Left ventricle myocardium superior (tissue), 1 donor: ENCODE results near the gene ABCB8. TPM values are rescaled to one million over a fixed set of nuclear protein-coding genes. Genes with fewer than 3 reads are reported as not detected.
"Not testable (repeated sequence)": the region's sequence is repeated elsewhere in the genome, so short reads cannot be mapped to it uniquely, and the experiment has no call there.

Source experiments
- ATAC-seq: fragments of 200-7000 bp; cut with Tn5 transposase; one replicate; pipeline ENCODE4 v1.9.1; 2020; ENCODE audit warnings: mild to moderate bottlenecking, moderate library complexity
- DNase-seq: peaks from one replicate; pipeline ENCODE4 v3.0.0-alpha.2; 2020
- intact Hi-C: fragments of 100-400 bp; cut with micrococcal nuclease; formaldehyde crosslinking; loops from one replicate; pipeline ENCODE4 v1.11.0; 2022
- total RNA-seq: library from RNA; stranded (reverse); fragmentation: NEBNext Ultra II Directional; extraction: Animal tissue kit (Norgen Biotek cat#: 25700); gene quantifications from one replicate; pipeline ENCODE4 v1.2.1, GENCODE V29; 2021
- donor health status: DM: no; HTN: yes; CAD: no; lungs with severe emphysema.

ABCB8 gene
- total RNA-seq, 1 donor from 2014 or later = 29.7 TPM

DNA sequence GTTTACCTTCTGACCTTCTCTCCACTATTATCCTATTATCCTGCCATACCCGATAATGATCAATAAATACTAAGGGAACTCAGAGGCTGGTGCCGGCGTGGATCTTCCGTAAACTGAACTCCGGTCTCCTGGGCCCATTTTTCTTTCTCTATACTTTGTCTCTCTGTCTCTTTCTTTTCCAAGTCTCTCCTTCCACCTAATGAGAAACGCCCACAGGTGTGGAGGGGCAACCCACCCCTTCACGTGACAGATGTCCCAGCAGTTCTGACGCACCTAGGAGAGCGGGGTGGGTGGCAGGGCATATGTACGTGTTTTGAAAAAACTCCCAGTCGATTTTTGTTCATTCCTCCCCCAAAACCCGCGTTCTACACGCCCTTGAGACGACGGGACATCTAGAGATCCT lies 521 bp upstream of the ABCB8 start:
- intact Hi-C loops, ATAC-seq, DNase-seq: not testable (repeated sequence)

DNA sequence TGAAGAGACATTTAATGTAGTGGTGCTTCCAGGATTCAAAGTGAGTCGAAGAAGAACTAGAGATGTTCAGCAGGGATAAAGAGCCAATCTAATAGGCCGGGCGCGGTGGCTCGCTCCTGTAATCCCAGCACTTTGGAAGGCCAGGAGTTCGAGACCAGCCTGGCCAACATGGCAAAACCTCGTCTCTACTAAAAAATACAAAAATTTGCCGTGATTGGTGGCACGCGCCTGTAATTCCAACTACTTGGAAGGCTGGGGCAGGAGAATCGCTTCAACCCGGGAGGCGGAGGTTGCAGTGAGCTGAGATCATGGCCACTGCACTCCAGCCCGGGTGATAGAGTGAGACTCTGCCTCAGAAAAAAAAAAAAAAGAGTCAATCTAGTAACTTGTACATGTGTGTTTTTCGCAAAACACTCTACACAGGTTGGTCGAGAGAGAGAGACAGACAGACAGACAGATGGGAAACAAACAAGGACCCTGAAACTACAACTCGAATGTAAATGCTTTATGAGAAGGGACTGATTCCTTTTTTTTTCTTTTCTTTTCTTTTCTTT lies 775 bp downstream of the ABCB8 start:
- intact Hi-C loops = no loop called here
- DNase-seq (no peak), ATAC-seq (no peak)

DNA sequence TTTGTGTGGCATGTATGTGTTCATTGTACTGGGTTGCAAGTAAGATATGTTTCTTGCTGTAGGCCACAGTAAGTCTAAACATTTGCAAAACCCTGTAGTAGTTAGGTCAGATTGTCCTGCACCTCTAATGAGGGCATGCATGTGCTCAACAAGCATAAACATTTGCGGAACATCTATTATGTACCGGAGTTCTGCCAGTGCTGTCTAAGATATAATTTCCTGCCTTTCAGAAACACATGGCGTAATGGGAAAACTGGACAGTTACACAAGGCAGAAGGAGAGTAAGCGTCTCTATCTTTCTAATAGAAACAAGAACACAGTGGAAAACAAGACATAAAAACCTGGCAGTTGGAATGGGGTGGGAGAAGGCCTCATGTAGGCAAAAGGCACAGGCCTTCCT lies 2.8 kb downstream of the ABCB8 start:
- intact Hi-C loops = no loop called here
- no peak for ATAC-seq
- DNase-seq = no peak

DNA sequence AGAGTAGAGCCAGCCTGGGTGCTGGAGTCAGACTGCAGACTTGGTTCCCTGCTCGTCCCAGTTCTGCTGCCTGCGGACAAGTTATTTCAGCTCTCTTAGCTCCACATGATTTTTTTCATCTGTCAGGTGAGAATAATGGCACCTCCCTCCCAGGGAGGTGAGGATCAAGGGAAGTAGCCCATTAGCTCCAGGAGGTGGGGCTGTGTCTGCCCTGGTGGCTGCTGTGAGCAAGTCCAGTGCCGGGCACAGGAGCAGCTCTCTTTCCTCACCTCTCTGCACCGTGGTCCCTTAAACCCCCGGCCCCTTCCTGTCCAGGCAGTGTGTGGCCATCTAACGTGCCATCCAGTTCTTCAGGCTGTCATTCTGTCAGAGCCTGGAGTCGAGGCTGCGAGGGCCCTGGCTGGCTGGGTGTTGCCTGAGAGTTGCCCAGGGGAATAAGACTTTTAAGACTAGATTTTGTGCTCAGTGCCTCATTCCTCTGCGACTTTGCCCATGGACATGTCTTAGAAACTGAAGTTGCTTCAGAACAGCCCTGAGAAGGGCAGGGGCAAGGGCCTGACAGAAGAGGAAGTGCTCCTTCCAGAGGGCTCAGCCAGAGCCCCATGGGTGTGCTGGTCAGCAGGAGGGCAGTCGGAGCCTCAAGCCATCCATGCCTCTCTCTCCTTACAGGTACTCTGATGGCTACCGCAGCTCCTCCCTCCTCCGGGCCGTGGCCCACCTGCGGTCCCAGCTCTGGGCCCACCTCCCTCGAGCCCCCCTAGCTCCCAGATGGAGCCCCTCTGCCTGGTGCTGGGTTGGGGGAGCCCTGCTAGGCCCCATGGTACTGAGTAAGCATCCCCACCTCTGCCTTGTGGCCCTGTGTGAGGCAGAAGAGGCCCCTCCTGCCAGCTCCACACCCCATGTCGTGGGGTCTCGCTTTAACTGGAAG lies 5.0 kb downstream of the ABCB8 start:
- intact Hi-C loops = no loop called here
- DNase-seq (no peak), ATAC-seq (no peak)

DNA sequence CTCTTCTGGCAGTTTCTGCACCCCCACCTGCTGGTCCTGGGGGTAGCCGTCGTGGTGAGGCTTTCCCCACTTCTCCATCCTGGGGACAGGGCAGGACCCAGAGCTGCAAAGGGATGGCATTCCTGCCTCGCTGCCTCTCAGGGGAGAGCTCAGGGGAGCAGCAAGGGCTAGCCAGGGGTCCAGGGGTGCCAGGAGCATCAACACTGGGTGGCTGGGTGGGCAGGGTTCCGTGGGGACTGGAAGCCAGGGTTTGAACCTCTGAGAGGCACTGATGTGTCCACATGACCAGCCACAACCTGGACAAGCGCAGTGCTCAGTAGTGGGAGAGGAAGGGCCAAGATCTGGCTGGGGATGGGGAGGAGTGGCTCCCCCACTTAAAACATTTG lies 5.6 kb downstream of the ABCB8 start:
- DNase-seq (no peak), ATAC-seq (no peak)
- intact Hi-C loops = no loop called here

DNA sequence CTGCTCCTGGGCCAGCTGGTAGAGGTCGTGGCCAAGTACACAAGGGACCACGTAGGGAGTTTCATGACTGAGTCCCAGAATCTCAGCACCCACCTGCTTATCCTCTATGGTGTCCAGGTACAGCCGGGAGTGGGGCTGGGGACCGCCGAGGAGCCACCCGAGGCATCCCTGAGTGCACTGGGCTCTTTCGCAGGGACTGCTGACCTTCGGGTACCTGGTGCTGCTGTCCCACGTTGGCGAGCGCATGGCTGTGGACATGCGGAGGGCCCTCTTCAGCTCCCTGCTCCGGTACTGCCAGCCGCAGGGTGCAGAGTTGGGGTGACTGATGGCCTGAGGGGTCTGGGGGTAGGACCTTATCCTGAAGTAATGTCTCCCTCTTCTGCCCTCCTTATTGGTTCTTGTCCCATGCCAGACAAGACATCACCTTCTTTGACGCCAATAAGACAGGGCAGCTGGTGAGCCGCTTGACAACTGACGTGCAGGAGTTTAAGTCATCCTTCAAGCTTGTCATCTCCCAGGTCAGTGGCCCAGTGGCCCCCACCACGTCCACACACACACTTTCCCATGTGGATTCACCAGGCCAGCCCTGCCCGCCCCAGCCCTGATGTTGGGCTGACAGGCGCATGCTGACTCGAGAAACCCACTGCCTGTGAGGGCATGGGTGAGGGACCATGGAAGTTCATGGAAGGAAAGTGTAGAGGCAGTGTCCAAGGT lies 6.2 kb downstream of the ABCB8 start:
- DNase-seq = no peak
- ATAC-seq = no peak
- intact Hi-C loops = no loop called here

DNA sequence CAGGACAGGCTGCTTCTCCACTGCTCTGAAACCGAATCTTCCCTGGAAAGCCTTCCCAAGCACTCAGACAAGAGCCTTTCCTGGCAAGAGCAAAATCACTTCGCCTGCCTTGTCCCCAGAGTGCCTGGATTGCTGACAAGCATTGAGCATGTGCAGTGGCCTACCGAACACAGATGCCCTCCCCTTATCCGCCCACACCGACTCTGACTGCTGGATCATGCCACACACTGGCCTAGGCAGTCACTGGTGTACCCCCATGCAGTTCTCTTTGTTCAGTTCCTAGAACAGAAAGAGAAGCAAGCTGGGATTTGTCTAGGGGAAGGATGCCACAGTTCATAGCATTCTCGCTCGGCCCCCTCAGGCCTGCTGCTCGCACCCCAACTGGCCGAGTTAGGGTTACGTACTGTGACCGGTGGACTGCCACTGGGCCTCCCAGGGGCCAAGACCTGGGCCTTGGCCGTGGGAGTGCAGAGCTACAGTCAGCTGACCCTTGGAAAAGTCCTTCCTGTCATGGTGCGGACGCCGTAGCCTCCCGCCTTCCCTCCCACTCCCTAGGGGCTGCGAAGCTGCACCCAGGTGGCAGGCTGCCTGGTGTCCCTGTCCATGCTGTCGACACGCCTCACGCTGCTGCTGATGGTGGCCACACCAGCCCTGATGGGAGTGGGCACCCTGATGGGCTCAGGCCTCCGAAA lies 6.9 kb downstream of the ABCB8 start:
- DNase-seq = peak; percentile 51
- intact Hi-C loops = no loop called here
- peak; percentile 76 for ATAC-seq

DNA sequence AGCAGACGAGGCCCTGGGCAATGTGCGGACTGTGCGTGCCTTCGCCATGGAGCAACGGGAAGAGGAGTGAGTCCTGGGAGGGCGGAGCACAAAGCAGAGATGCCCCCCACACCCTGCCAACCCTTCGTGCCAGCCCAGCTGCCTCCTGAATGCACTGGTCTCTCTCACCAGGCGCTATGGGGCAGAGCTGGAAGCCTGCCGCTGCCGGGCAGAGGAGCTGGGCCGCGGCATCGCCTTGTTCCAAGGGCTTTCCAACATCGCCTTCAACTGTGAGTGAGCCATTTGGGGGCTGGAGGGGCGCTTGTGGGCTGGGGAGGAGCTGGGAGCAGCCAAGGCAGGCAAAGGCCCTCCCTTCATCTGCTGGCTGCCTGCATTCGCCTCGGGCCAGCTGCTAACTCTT lies 7.7 kb downstream of the ABCB8 start:
- ATAC-seq (no peak), DNase-seq (no peak)
- intact Hi-C loops = no loop called here

DNA sequence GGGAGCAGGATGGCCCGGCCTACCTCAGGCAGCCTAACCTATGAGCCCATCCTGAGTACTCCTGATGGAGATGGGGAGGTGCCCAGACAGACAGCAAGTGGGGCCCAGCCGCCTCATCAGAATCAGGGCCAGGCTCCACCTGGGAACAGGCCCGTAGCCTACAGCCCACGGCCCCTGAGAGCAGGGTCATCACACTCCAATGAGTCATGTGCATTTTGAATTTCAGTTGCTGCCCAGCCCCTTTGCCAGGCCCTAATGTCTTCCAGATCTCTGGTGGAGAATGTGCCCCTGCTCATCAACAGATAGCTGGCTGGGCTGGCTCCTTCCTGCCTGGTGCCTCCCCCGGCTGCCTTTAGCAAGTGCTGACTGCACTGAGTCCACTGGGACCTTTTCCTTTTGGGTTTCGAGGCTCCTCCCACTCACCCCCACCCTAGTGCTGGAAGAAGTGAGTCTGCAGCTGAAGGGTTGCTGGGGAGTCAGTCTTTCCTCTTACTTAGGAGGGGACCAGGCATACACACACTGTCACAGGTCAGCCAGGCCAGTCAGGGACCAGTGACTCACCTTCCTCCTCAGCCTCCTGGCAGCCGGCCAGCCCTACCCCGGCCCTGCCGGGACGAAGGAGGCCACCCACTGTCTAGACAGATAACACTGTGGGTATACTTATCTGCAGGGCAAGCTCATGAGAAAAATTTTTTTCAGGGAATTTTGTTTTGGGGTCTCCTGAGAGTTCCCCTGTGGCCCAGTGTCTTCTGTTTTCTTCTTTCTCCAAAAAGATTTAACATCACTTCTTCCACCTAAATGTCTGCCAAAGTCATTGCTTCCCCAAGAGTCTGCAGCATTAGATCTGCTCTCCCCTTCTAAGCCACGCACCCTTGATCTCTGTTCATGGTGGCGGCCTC lies 10.9 kb downstream of the ABCB8 start:
- DNase-seq (peak; percentile 67), ATAC-seq (peak; percentile 48)
- intact Hi-C loops = no loop called here

DNA sequence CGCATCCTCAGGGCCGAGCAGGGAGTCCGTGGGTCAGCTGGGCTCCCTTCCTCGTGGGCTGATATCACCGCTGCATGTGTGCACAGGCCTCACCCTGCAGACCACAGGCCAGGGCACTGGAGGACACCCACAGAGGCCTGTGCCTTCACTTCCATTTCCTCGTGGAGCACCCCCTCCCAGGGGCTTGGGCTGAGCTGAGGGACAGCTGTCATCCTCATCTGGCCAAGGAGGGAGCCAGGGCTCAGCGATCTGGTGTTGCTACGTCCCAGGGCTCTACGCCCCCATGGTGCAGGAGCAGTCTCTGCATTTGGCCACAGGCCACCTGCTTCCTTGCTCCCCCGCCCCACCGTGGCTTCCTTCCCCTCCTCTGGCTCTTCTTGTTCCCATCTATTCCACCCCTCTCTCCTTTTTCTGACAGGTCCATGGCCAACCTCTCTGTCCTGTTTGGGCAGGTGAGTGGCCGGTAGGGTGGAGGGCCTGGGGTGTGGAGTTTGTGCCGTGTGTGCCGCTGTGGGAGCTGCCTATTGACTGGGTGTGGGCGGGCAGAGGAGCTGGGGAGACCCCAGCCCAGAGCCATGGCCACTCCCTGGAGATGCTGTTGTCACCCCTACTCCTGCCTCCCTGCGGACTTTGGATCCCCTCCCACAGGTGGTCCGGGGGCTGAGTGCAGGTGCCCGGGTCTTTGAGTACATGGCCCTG lies 11.7 kb downstream of the ABCB8 start:
- intact Hi-C loops = no loop called here
- DNase-seq = no peak
- ATAC-seq = peak; percentile 4

DNA sequence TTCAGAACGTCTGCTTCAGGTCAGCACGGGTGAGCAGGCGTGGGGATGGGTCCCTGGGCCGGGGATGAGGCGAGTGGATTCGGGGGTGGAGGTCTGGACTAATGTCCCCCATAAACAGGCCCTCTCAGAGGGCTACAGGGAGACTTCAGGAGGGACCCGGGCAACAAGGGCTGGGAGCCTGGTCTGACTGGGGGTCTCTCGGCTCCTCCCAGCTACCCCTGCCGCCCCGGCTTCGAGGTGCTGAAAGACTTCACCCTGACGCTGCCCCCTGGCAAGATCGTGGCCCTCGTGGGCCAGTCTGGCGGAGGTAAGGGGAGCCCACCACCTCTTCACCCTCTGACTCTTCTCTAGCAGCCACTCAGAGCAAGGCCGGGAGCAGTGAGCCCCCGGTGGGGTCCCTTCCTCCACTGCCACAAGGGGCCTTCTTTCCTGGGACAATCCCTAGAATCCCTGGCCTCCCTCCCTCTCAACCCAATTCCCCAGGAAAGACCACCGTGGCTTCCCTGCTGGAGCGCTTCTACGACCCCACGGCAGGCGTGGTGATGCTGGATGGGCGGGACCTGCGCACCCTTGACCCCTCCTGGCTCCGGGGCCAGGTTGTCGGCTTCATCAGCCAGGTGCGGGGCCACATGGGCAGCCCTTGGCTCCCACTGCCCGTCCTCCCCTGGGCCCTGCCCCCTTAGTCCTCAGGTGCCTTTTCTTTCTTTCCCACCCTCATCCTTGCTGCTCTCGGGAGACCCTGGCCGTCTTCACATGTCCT lies 12.5 kb downstream of the ABCB8 start:
- ATAC-seq (no peak), DNase-seq (no peak)
- intact Hi-C loops = no loop called here

DNA sequence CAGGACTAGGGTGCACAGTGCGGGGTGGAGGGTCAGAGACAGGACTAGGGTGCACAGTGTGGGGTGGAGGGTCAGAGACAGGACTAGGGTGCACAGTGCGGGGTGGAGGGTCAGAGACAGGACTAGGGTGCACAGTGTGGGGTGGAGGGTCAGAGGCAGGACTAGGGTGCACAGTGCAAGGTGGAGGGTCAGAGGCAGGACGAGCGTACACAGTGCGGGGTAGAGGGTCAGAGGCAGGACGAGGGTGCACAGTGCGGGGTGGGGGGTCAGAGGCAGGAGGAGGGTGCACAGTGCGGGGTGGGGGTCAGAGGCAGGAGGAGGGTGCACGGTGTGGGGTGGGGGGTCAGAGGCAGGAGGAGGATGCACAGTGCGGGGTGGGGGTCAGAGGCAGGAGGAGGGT lies 15.2 kb downstream of the ABCB8 start:
- DNase-seq, ATAC-seq, intact Hi-C loops: not testable (repeated sequence)

DNA sequence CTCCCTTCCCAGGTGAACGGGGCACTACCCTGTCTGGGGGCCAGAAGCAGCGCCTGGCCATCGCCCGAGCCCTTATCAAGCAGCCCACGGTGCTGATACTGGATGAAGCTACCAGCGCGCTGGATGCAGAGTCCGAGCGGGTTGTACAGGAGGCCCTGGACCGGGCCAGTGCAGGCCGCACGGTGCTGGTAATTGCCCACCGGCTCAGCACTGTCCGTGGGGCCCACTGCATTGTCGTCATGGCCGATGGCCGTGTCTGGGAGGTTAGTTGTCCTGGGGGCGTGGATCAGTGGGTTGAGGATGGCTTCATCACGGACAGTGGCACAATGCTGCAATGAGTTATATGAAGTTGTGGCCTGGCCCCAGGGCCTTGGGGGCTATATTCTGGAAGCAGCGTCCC lies 15.7 kb downstream of the ABCB8 start:
- intact Hi-C loops = no loop called here
- no peak for DNase-seq
- no peak for ATAC-seq

DNA sequence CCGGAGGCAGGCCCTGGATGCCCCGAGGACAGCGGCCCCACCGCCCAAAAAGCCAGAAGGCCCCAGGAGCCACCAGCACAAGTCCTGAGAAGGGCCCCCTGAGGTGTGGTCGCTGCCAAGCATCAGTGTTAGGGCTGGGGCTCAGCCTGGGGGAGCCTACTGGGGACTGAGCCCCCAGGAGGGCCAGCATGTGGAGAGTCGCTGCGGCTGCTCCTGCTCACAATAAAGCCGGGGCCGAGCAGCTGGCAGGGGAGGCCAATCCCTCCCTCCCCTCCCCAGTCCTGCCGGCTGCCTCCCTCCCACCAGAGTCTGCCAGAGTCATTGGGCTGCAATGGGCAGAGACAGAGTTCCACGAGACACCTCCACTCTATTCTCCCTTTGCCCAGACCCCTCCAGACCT lies 17.0 kb downstream of the ABCB8 start:
- DNase-seq (no peak), ATAC-seq (no peak)
- intact Hi-C loops = no loop called here

DNA sequence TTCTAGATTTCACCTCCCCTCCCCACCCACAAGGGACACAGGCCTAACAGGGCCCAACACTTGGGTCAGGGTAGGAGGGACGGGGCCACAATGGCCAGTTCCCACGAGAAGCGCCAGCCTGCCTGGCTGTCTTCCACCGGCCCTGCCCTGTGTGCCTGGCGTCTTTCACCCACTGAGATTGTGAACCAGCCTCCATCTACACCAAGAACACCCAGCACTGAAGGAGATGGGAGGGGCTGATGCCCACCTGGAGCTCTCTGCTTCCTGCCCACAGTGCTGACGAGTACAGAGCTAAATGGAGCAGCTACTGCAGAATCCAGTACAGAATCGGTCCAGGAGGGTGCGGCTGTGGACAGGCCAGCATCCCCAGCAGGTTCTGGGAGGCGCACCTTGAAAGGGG lies 17.7 kb downstream of the ABCB8 start:
- DNase-seq (no peak), ATAC-seq (no peak)
- intact Hi-C loops = no loop called here

DNA sequence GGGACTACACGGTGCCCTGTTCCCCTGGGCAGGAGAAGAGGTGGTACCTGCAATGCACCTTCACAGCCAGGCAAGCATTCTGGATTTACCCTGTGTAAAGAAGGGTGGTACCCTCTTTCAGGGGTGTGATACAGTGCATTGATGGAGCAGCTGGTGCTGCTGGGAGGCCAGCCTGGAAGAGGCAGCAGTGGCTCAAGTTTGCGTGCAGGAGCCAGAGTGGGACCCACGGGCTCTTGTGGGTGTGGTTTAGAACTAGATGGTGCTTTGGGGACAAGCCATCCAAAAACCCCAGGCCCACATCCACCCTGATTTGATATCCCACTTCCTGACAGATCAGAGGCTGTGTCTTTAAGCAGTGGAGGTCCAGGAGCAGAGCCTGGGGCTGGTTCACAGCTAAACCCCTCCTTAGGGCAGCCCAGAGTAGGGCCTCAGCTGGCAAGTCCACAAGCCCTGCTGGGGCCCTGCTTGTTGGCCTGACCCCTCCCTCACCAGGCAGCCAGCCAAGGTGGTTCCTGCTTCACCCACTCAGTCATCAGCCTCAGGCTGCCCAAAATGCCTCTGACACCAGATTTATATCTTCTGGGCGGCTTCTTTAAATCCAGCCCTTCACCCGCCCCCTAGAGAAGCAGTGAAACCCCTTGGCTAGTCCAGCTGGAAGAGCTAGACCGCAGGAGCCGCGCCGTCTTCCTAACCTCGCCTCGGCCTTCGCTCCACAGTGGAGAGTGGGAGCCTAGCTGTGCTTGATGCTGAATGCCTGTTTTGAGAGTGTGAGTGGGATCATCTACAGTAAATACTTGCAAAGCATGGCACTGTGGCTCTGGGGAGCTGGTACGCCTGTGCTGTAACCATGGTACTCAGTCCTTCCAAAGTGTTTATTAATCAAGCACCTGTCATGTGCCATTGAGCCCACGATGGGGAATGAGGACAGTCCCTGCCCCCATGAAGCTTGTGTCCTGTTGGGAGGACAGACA lies 18.6 kb downstream of the ABCB8 start:
- ATAC-seq = no peak
- intact Hi-C loops = no loop called here
- DNase-seq = no peak
